GM19240 (cell line): ENCODE results near the gene BICRAL.
A peak's percentile ranks its signal among the peaks of the same experiment; 100 is the strongest.
"Not testable (repeated sequence)": the region's sequence is repeated elsewhere in the genome, so short reads cannot be mapped to it uniquely, and the experiment has no call there.

Experiments
- DNase-seq: peaks from one replicate; pipeline ENCODE4 v3.0.0; 2011; ENCODE audit warnings: low spot score; ENCODE audit not compliant: insufficient read length

The BICRAL gene

DNA sequence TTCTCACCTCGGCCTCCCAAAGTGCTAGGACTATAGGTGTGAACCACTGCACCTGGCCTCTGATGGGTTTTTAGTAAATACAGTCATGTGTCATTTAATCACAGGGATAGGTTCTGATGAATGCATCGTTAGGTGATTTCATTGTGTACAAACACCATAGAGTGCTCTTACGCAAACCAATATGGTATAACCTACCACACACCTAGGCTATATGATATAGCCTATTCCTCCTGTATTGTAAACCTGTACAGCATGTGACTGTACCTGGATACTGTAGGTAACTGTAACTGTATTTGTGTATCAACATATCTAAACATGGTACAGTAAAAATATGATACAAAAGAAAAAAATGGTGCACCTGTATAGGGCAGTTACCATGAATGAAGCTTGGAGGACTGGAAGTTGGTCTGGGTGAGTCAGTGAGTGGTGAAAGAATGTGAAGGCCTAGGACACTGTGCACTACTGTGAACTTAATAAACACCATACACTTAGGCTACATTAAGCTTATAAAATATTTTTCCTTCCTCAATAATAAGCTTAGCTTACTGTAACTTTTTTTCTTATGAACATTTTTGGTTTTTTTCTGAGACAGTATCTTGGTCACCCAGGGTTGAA lies 10.0 kb downstream of the BICRAL start:
- DNase-seq: no peak

DNA sequence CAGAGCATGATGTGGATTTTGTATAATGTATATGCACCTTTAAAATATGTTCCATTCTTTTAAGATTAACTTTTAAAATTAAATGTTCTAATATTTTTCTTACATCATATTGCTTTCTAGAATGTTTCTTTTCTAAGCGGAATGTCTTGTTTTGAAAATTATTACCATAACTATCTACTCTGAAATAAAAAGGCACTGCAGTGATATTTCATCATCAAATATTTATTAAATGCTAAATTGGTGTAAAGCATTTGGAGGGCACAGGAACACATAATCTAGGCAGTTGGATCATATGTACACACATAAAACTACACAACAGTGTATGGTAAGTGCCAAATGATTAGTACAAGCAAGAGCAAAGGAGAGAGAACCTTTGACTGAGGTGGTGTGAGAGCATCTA lies 13.8 kb downstream of the BICRAL start:
- DNase-seq: no peak

DNA sequence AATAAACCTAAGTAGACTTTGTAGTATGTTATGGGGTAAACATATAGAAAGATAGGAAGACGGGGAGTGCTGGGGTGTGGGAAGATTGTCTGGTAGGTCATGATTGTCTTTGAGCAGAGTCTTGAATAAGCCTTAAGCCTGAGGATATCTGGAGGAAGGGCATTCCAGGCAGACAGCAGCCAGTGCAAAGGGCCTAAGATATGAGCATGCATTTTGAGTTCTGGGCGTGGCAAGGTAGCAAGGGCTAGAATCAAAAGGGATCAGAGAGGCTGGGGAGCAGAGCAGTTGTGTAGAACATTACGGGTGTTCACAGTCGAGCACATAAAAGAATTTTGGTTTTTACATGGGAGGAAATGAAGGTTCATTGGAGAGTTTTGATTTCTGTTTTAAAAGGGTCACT lies 14.3 kb downstream of the BICRAL start:
- DNase-seq: no peak

DNA sequence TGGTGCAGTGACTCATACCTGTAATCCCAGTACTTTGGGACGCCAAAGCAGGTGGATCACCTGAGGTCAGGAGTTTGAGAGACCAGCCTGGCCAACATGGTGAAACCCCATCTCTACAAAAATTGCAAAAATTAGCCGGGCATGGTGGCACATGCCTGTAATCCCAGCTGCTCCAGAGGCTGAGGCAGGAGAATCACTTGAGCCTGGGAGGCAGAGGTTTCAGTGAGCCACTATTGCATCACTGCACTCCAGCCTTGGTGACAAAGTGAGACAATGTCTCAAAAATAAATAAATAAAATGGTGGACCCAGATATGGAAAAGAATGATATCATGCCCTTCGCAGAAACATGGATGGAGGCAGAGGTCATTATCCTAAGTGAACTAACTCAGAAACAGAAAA lies 15.8 kb downstream of the BICRAL start:
- not testable (repeated sequence) for DNase-seq

DNA sequence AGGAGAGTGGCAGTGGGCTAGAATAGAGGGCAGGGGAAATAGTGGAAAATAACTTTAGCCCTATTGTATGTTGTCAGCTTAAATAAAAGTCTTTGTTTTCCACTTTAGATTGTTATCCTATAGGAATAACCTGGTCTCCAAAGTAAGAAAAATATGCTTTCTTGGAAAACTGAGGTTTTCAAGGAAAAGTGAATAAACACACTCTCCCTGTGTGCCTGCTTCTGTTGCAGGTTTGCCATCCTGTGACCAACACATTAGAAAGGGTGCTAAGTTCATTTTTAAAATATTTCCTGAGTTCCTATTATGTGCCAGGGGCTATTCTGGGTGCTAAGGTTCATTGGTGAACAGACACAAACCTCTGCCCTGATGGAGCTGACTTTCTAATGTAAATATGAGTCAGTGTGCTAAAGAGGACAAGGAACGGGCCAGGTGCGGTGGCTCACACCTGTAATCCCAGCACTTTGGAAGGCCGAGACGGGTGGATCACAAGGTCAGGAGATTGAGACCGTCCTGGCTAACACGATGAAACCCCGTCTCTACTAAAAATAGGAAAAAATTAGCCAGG lies 23.5 kb downstream of the BICRAL start:
- DNase-seq: no peak

DNA sequence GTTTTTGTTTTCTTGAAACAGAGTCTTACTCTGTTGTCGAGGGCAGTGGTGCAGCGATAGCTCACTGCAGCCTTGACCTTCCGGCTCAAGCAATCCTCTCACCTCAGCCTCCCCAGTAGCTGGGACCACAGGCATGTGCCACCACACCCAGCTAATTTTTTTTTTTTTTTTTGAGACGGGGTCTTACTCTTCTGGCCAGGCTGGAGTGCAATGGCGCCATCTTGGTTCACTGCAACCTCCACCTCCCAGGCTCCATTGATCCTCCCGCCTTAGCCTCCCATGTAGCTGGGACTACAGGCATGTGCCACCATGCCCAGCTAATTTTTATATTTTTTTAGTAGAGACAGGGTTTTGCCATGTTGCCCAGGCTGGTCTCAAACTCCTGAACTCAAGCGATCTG lies 24.5 kb downstream of the BICRAL start:
- not testable (repeated sequence) for DNase-seq

DNA sequence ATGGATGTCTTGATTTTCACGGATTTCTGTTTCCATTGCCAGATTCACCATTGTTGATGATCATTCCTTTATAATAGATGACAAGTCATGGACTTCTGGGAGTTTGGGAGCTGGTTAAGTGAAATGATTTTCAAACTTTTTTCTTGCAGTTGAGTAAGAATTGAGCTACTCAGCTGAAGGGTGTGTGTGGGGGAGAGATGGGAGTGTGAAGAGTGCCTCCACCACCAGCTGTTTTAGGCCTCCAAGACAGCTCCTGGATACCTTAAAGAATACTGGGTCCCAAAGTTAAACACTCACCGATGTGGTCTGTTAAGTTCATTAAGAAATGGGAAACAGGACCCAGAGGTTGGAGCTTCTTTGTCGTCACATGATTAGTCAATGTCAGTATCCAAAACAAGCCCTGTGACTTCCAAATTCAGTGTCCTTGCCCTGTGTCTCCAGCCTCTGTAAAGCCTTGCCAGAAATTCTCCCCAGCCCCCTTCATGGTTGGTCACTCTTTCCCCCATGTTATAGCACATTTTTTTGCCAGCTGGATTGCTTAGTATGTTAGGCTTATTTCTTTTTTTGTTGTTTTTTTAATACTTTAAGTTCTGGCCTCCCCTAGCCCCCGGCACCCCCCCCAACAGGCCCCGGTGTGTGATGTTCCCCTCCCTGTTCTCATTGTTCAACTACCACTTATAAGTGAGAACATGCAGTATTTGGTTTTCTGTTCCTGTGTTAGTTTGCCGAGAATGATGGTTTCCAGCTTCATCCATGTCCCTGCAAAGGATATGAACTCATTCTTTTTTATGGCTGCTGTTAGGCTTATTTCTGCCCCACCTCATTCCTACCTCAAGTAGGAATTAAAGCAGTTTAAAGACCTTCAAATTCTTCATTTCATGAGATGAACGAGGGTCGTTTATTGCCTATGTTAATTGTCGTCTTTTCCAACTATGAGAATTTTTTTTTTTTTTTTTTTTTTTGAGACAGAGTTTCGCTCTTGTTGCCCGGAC lies 26.9 kb downstream of the BICRAL start:
- no peak for DNase-seq

DNA sequence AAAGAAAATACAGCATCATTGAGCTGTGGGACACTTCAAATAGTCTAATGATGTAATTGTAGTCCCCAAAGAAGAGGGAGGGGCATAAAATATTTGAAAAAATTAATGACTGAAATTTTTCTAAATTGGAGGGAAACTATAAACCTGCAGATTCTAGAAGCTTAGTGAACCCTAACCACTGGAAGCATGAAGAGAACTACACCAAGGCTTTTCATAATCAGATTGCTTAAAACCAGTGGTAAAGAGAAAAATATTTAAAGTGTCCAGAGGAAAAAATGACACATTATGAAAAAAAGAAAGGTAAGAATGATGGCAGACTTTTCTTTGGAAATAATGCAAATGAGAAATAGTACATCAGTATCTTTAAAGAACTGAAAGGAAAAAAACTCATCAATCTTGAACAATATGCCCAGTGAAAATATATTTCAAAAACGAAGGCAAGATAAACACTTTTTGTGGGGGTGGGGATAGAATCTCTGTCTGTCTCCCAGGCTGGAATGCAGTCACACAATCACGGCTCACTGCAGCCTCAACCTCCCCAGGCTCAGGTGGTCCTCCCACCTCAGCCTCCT lies 31.3 kb downstream of the BICRAL start:
- no peak for DNase-seq

DNA sequence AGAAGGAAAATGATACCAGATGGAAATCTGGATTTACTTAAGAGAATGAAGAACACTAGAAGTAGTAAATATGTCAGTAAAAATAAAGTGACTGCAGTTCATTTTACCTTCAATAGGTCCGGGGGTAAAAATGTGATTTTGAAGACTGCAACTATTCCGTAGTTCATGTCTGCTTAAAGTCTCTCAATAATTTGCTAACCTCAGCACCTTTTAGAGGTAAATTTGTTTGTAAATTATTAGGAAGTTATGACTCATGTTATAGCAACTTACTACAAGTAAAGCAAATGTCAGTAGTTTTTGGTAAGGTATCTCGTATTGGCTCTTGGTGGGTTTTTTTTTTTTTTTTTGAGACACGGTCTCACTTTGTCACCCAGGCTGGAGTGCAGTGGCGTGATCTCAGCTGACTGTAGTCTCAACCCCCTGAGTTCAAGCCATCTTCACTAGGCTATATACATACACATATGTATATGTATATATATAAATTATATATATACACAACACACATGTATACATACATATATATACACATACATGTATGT lies 32.1 kb downstream of the BICRAL start:
- DNase-seq: no peak

DNA sequence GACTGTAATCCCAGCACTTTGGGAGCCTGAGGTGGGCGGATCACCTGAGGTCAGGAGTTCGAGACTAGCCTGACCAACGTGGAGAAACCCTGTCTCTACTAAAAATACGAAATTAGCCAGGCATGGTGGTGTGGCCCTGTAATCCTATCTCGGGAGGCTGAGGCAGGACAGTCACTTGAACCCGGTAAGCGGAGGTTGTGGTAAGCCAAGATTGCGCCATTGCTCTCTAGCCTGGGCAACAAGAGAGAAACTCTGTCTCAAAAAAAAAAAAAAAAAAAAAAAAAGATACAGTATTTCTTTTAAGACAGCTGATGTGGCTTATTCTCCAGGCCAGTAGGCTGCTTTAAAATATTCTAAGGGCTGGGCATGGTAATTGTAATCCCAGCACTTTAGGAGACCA lies 33.9 kb downstream of the BICRAL start:
- DNase-seq: not testable (repeated sequence)

DNA sequence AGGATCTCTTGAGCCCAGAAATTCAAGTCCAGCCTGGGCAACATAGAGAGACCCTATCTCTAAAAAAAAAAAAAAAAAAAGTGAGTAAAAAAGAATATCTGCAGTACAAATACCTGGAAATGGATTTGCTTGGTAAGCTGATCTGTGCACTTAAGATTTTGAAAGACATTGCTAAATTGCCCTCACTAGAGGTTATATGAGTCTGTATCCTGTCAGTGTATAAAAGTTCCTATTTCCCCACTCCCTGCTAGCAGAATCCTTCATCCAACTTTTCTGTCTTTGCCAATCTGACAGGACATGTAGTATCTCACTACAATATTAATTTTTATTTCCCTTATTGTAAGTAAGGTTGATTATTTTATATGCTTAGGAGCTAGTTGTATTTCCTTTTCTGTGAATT lies 36.1 kb downstream of the BICRAL start:
- DNase-seq: no peak

DNA sequence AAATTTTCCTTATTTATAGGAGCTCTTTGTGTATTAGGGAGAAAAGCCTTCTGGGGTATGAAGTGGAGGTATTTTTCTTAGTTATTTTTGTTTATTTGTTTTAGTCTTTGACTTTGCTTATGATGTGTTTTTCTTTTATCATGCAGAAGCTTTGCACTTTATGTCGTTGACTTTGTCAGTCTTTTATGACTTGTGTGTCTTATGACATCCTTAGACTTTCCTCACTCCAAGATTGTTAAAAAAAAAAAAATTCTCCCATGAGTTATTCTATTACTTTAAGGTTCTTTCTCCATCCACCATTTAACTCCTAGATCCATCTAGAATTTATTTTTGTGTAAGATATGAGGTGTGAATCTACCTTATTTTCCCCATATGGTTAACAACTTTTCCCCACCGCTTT lies 36.6 kb downstream of the BICRAL start:
- no peak for DNase-seq

DNA sequence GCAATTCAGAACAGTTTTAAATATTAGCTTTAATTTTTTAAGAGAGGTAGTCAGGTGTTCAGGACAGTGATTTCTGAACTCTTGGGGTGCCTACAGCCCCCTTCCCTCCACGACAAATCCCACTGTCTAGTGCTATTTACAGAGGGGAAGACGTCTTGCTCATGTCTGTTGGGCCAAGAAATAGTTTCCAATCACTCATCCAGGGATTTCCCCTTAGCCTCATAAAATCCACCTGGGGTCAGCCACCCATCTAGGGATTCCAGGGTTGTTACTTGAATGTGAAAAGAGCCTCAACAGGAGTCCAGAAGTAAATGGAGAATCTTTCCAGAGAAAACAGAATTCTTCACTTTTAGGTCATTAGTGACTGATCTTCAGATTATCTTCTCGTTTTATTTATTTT lies 37.0 kb downstream of the BICRAL start:
- DNase-seq: no peak

DNA sequence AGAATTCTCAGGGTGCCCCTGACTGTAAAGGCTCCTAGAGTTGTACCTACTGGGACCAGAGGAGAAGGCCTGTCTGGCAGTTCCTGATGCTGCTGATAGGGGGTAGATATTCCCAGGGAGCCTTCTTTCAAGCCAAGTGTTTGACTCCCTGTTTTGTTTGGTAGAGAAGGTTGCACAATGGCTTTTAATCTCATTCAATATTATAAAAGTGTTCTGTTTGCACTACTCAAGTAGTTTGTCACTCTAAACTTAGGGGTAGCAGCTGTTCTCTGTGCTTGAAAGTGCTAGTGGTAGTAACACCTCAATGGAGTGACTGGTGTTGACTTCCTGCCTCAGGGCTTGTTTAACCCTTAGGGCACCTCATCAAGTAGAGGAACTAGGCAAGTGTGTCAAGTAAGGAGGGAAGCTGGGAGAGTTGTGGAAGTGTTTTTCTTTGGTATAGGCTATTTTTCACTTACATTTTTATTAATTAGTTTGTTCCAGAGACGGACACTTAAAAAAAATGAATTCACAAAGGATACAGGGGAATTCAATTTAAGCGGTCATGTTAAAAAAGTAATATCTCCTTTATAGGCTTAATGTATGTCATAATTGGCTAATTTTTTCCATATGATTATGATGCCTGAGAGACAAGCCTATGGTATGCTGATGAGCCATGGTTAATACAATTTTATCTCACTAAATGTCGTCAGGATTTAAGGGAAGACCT lies 38.1 kb downstream of the BICRAL start:
- DNase-seq: peak; percentile 12

DNA sequence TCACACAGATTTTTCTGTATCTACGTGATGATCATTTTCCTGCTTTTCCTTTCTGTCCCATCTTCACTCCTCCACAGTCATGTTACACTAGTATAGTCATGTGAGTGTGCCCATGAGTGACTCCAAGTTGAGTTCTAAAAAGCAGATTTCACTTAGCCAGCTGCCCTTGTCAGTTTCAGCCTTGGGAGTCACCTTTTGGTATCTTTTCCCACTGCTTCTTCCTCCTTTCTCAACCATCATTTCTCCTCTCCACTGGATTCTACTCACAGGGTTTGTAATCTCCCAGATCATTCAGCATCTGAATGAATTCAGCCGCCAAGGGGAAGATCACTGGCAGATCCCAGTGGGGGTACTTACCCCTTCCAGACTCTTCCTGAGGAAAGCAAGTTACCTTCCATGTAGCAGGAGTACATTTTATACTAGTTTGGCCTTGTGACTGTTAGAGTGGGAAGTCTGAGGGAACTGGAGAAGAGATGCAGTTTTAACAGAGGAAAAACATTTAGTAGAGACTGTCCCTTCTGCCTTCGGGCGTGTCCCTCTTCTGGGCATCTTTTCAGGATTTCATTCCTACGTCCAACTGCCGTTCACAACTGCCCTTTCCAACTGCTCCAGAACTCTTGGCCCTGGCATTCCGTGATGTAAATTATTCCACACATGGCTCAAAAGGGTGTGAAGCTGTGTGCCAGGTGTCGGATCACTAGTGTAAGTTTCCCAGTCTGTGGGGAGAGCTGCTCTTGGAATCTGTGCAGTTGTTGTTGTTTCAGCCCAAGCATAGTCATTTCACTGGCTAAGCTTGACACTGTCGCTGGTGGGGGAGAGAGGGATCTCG lies 38.9 kb downstream of the BICRAL start:
- DNase-seq: no peak

DNA sequence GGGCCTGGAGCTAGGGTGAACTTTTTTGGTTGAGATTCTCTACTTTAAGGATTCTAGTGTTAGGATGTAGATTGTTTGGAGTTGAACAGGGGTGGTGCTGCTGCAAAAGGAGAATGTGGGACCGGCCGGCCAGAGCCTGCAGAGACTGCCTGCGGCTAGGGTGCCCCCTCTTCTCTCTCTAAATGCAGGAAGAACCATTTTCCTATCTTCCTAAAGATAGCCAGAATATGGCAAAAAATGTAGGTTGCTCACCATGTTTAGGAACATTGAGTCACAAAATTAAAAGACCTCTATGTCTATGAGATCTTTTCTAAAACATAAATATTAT lies 39.5 kb downstream of the BICRAL start:
- DNase-seq: no peak

DNA sequence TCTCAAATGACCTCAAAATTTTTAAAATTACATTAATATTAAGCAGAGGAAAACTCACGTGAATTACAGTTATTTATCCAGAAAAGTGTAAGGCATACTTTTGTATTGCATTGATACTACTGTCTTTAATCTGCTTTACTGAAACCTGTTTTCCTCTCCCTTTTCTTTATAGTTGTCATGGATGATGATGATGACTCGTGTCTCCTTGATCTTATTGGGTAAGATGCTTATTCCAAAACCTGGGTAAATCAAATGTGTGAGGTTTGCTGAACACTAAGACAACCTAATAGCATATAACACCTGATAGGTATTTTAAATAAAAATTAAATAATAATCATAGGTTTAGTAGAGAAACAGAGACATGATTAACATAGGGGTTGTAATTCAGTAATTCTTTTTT lies 40.0 kb downstream of the BICRAL start:
- DNase-seq: no peak

DNA sequence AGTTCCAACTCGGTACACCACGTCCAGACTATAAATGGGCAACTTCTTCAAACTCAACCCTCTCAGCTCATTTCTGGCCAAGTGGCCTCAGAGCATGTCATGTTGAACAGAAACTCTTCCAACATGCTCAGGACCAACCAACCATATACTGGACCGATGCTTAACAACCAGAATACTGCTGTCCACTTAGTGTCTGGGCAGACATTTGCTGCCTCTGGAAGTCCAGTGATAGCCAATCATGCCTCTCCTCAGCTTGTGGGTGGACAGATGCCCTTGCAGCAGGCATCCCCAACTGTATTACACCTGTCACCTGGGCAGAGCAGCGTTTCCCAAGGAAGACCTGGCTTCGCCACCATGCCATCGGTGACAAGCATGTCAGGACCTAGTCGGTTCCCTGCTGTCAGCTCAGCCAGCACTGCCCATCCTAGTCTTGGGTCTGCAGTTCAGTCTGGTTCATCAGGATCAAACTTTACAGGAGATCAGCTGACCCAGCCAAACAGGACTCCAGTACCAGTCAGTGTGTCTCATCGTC lies 47.8 kb downstream of the BICRAL start:
- no peak for DNase-seq

DNA sequence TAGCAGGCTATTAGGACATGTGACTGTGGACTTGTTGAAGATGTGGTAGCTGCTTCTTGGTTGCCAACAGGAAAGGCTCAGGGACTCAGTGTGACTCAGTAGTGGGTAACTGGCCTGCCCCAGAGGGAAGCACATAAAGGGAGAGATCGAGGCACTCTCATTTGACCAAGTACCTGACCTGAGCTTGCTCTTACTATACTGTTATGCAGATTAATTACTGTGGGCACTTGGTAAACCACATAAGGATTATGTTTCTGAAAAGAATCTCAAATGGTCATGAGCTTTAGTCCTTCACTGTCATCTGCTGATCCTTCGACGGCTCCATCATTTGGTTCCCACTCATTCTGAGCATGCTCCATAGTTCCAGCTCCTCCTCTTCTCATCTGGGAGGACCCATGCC lies 49.4 kb downstream of the BICRAL start:
- no peak for DNase-seq

DNA sequence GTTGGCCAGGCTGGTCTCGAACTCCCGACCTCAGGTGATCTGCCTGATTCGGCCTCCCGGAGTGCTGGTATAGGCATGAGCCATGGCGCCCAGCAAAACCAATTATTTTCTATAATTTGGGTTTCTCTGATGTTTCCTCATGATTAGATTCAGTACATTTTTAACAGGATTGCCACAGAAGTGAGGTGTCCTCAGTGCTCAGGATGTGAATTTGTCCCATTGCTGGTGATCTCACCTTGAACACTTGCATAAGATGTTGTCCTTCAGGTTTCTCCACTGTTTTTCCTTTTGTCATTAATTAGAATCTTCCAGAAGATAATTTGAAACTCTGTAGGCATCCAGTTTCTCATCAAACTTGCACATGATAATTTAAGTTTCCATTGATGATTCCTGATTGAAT lies 52.2 kb downstream of the BICRAL start:
- DNase-seq: no peak
